Measurements from ENCODE around the gene NIP7.

GRCh38 chr16:69366431-69366830, 26.9 kb downstream of the NIP7 start:
- no peak for TF ChIP-seq CTCF (IDR thresholded peaks at IDR 0.05)
- TF ChIP-seq POLR2A (IDR thresholded peaks at IDR 0.05), result no peak
